HG03045 (cell line): ENCODE measurements around the gene ALPI.
"Not testable (repeated sequence)": the region's sequence is repeated elsewhere in the genome, so short reads cannot be mapped to it uniquely, and the experiment has no call there.

Experiments
- ATAC-seq: cut with Tn5 transposase; IDR thresholded peaks from one replicate; pipeline ENCODE4 v1.9.1; 2021; ENCODE audit warnings: mild to moderate bottlenecking, moderate library complexity; ENCODE audit not compliant: unreplicated experiment

The ALPI gene

GRCh38 chr2:232455426-232456255 is at the start of gene ALPI:
Gene ALPI (plus strand): TSS chr2:232456153. CDS start chr2:232456200, 47 bp downstream.
- ATAC-seq: no peak

GRCh38 chr2:232406556-232407310 is 49.2 kb upstream of the ALPI start, which contains the start of gene ALPG:
Gene ALPG (plus strand): TSS chr2:232406844. CDS start chr2:232406895, 51 bp downstream.
- no peak for ATAC-seq

- not testable (repeated sequence) for ATAC-seq
Observed at GRCh38 chr2:232407428-232408150, 48.4 kb upstream of the ALPI start.

GRCh38 chr2:232408269-232408668 is 47.7 kb upstream of the ALPI start:
- ATAC-seq: not testable (repeated sequence)

DNA sequence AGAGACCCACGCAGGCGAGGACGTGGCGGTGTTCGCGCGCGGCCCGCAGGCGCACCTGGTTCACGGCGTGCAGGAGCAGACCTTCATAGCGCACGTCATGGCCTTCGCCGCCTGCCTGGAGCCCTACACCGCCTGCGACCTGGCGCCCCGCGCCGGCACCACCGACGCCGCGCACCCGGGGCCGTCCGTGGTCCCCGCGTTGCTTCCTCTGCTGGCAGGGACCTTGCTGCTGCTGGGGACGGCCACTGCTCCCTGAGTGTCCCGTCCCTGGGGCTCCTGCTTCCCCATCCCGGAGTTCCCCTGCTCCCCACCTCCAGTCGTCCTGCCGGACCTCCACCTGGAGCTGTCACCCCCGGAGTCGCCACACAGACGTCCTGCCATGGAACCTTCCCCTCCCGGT is 46.3 kb upstream of the ALPI start:
- not testable (repeated sequence) for ATAC-seq

DNA sequence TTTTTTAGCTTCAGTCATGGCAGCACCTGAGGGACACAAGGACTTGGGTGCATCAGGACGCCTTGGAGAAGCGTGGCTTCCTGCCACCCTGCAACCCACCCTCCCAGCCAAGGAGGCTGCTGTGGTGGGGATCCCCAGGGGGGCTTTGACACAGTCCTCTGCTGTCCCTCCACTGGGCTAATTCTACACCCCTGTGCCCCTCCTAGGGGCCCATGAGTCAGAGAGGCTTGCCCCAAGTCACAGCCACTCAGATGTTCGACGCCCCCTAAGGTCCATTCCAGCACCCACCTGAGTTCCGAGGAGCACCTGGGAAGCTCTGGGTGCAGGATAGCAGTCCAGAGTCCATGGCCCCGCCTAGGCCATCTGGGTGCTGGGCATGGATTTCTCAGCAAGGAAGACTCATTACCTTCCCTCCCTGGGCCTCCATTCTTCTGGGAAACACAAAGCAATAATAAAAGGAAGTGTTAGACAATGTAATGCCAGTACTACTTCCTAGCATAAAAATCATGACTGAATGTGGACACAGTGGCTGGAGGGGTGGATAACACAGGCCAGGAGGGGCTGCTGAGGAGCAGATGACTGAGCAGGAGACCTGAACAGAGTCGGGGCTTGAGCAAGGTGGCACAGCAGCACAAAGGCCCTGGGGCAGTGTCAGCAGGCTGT is 45.6 kb upstream of the ALPI start:
- no peak for ATAC-seq

DNA sequence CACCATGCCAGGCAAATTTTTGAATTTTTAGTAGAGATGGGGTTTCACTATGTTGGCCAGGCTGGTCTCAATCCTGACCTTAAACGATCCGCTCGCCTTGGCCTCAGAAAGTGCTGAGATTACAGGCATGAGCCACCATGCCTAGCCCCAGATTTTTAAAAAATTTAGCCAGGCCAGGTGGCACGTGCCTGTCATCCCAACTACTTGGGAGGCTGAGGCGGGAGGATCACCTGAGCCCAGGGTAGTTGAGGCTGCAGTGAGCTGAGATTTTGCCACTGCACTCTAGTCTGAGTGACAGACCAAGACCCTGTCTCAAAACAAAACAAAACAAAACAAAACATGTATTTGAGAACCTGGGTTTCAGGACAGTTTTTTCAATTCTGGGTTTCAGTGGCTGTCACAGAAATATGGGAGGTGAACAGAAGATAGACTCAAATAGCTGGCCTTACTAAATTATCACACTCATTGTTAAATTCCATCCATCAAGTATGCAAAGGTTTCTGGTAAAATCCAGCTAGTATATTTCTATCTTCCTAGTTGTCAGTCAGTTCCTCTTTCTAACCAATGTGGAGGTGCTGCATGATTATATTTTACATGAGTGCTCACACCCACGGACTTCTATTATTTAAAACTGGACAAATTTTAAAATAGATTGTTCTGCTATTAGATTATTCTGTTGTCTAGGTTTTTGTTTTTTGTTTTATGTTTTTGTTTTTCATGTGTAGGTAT is 43.9 kb upstream of the ALPI start:
- ATAC-seq: no peak

- ATAC-seq: no peak
Observed at GRCh38 chr2:232412986-232413385, 43.0 kb upstream of the ALPI start.

DNA sequence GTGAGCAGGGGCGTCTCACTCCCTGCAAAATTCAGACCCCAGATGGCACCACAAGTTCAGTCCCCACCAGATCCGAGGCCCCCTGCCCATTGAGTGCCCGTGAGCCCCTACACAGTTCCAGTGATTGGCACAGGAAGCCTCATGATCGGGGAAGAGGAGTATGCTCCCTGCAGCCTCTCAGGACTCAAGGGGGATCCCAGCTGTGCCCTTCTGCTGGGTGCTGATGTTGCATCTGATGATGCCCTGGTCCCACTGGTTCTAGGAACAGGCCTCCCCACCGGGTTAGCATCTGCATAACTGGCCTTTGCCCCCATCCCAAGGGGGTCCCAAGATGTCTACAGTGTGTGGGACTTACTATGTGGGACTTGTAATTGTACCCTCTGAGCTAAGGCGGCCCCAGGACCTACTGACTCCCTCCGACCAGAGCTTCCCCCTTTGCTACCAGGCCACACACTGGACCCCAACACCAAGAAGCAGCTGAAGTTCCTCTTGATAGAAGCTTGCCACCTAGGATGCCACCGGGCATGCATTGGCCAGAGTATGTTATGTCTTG is 40.7 kb upstream of the ALPI start:
- ATAC-seq: no peak

DNA sequence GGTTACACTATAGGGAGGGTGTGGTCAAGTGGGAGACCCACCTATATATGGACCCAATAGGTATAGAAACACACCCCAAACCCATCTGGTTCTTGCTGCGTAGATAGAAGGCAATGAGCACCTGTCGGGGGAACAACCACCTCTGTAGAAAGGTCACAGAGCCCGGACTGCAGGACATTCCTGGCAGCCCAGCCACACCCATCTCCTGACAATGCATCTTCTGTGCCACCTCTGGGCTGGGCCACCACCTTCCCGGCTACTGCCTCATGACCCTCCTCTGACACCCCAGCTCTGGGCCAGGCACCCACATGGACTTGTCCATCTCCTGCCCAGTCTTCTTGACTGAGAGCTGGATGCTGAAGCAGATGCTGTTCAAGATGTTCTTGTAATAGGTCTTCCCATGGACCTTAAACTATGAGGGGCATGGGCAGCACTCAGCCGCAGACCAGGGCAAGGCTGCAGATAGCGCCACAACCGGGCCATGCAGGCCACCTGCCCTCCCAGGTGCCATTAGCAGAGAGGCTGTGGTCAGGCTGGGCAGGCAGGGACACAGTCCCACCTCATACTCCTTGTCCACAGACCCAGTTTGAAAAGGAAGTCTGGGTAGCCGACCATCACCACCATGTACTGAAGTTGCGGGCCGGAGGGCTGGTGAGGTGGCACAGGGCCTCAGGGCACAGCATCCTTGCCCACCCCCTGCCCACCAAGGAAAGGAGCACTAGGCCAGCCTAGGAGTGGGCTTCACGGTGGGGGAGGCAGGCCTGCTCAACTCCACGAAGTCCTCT is 40.0 kb upstream of the ALPI start:
- no peak for ATAC-seq

- no peak for ATAC-seq
Observed at GRCh38 chr2:232416521-232417470, 39.2 kb upstream of the ALPI start.

- no peak for ATAC-seq
Observed at GRCh38 chr2:232417489-232417888, 38.5 kb upstream of the ALPI start.

DNA sequence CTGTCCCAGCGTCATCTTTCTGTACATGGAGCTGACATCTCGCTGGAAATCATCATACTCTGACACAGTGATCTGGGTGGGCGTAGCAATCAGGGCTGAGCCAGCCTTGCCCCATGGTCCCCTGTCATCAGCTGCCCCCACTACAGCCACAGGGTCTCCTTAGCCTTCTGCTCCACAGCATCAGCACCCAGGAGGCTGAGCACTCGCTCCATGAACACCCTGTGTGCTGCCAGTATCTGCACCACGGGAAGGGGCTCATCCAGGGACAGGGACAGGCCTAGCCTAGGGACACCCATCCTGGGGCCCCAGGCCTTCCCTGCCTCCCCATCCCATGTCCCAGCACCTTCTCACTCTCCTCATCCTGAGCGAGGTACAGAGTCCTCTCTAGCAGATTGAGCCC is 37.9 kb upstream of the ALPI start:
- ATAC-seq: no peak

- ATAC-seq: no peak
Observed at GRCh38 chr2:232418466-232419244, 37.3 kb upstream of the ALPI start.

DNA sequence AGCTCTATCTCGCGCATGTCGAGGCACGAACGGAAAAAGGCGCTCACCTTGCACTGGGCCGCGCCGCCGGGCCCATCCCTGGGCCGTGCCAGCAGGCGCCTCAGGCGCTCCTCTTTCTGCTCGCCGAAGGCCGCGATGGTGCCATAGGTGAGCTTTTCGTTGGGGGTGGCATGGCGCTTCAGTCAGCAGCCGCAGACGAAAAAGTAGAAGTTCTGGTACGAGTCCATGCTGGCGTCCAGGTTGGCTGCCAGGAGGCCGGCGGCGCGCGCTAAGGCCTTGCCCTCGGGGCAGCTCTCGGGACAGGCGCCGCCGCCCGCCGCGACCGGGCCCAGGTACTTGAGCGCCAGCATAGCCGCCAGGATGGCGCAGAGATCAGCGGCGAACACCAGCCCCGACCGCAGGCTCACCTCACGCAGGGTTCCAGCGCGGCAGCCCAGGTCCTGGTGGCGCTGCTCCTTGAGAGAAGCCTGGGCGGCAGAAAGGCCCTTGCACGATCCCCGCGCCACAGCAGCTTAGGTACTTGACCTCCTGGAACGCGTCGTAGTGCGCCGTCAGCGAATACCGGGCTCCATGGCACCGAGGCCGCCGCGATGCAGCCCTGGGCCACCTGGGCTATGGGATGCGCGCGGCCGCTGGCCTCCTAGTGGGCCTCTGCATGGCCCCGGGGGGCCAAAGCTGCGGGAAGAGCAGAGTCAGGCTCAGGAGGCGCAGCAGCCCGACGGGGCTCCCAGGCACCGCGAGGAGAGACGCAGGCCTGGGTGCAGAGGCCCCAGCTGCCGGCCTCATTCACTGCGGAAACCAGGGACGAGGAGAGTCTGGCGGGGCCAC is 36.5 kb upstream of the ALPI start:
- no peak for ATAC-seq

DNA sequence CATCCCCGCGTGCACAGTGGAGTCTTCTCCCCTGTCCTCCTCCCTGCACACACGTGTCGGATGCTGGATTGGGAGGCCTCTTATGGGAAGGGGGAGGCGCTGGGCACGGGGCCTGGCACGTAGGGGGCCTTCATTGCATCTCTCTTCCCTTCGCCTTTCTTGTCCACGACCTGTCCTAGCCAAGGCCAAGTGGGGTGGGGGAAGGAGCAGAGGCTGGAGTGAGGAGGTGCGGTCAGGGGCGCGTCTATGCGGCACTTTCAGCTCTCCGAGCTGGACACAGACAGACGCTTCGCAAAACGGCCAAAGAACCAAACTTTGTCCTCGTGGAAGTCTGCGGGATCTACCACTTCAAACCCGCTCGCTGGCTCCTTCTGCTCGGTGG is 35.9 kb upstream of the ALPI start:
- no peak for ATAC-seq
